ENCODE results near the gene MAU2.

The MAU2 gene

GRCh38 chr19:19320361-19321140 is at the start of gene MAU2, which contains the start of gene SUGP1:
Gene MAU2, plus strand, starts transcription at chr19:19320829. Its CDS starts 31 bp downstream, at chr19:19320860.
Gene SUGP1, minus strand, starts transcription at chr19:19320509. Its CDS starts 13 bp downstream, at chr19:19320496.
- DNase-seq: peak; percentile 85

DNA sequence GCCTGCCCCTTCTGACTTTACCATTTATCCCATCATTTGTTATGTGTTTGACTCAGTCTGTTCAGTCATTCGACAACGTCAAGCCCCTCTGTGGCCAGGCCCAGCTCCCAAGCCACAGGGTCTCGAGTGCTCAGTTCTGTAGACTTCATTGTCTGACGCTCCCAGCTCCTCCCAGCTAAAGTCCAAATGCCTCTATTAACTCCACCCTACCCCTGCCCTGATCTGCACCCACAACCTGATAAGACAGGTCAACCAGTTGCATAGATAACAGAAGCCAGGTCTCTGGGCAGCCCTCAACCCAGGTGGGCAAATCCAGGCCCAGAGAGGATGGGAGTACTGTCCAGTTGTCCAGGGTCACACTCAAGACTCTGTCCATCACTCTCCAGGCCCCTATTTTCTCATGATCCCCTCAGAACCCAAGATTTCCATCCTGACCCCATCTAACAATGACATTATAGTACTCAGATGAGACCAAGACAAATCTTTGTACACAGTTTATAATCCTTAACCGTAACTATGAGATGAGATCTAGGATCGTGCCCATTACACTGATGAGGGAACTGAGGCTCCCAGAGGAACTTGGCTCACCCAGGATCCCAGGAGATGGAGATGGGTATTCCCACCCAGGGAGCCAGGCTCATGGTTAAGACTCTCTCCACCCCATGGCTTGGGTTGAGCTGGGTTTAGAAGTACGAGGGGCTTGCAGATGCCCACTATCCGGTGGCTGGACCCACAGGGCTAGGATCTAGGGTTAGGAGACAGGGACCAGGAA is 48.6 kb upstream of the MAU2 start:
- no peak for DNase-seq

- DNase-seq: no peak
Observed at GRCh38 chr19:19274146-19274545, 46.5 kb upstream of the MAU2 start.

DNA sequence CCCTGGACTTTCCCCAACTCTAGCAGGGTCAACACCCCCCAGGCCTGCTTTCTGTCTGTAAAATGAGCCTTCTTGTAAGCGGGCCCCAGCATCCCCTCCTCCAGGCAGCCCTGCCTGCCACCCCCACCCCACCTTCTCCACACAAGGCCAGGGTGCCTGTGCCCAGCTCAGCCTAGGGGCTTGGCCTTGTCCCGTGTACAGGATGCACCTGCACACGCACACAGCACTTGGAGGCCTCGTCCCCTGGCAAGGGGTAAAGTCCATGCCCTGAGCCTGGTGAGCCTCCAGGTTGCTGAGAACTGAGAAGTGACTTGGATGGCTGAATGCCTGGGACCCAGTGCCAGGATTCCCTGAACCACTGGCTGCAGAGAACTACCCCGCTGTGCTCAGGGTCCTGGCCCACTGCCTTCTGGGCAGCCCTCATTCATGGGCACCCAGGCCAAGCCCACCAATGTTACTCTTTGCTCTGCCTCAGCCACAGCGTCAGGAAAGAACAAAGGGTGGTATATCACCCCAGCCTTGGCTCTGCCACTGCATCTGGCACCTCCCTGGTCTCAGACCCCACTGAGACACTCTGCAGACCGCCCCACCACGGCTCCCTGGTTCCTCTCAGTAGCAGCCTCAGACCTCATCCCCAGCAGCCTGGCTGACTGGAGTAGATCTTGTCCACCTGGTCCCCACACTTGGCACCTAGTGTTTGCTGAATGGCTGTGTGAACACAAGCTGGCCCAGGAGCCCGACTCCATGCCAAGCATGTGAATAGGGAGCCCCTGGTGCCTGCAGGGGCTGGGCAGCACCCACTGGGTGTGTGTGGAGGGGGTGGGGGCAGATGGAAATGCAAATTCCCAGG is 45.7 kb upstream of the MAU2 start:
- no peak for DNase-seq

DNA sequence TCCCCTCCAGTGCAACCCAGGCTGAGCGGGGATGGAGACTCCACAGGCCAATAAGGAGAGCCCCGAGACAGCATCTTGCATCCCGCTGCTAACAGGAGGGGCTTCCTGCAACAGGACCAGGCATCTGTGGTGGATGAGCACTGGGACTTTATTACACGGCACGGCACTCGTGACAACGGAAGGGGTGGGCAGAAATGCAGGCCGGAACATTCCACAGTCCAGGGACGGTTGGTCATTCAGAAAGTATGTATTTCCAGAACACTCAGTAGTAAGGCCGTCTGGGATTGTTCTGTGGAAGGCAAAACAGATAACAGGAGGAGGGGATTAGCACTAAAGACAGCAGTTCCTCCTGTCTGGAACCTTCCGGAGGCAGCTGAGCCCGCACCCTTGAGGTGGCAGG is 44.2 kb upstream of the MAU2 start:
- DNase-seq: no peak

DNA sequence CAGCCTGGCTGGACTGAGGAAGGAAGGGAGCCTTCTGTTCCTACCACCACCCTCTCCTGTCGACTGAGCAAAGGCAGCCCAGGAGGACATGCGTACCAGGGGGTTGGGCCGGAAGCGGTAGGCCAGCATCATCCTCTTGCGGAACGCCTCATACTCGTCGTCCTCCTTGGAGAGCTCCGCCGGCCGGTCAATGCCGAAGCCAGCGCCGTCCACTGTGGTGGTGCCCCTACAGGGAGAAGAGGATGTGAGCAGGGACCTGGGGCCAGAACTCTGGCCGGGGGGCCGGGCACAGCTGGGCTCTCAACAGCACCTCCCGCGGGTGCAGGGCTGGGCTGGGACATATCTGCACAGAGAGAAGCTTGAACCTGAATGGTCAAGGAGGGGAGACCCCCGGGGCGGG is 43.8 kb upstream of the MAU2 start:
- DNase-seq: no peak

DNA sequence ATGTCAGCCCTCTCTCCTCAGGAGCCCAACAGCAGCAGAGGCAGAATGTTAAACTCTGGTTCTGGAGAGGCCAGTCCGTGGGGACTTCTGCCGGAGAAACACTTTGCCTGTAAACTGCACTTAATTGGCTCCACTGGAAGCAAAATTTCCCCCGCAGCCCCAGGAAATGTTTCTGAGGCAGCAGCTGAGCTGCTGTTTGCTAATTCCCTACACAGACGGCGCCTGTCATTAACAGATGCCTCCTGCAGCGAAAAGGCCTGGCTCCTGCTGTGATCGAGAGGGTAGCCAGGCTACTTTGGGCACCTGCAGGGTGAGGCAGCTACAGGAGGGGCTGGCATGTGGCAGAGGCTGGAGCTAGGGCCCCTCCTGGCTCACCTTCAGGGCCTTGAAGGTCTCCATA is 42.3 kb upstream of the MAU2 start:
- no peak for DNase-seq

GRCh38 chr19:19279062-19279612 is 41.5 kb upstream of the MAU2 start:
- DNase-seq: no peak

DNA sequence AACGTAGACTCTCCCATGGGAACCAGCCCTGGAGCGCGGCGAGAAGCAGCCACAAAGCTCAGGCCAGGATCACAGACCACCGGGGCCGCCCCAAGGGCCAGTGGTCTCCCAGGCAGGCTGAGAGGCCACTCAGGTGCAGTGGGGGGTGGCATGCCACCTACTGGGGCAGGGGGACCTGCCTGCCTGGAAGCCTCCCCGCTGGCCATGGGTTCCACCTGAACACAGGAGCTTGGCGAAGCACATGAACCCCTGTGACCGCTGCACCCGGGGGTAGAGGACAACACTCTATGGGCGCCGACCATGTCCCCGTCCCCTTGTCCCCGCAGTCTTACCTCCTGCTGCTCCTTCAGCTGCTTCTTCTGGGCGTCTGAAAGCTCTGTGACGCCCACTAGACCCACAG is 40.8 kb upstream of the MAU2 start:
- no peak for DNase-seq

GRCh38 chr19:19280561-19280960 is 40.1 kb upstream of the MAU2 start:
- no peak for DNase-seq

DNA sequence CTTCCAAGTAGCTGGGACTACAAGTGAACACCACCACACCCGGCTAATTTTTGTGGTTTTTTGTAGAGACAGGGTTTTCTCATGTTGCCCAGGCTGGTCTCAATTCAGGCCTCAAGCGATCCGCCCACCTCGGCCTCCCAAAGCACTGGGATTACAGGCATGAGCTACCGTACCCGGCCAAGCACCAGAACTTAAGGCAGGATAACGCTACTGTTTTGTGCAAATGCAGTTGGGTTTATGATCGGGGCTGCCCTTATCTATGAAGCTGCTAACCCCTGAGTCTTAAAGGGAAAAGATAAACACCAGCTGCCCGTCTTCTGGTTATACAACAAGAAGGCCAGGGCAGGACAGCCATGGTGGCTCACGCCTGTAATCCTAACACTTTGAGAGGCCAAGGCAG is 34.9 kb upstream of the MAU2 start:
- no peak for DNase-seq

DNA sequence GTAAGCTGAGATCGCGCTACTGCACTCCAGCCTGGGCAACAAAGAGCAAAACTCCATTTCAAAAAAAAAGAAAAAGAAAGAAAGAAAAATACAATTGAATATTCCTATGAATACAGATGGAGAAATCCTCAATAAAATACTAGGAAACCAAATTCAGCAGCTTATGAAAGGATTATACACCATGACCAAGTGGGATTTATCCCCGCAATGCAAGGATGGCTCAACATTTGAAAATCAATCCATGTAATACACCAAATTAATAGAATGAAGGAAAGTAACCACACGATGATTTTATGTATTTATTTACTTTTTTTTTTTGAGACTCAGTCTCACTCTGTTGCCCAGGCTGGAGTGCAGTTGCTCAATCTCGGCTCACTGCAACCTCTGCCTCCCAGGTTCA is 28.0 kb upstream of the MAU2 start:
- DNase-seq: no peak

- no peak for DNase-seq
Observed at GRCh38 chr19:19294914-19295313, 25.7 kb upstream of the MAU2 start.

DNA sequence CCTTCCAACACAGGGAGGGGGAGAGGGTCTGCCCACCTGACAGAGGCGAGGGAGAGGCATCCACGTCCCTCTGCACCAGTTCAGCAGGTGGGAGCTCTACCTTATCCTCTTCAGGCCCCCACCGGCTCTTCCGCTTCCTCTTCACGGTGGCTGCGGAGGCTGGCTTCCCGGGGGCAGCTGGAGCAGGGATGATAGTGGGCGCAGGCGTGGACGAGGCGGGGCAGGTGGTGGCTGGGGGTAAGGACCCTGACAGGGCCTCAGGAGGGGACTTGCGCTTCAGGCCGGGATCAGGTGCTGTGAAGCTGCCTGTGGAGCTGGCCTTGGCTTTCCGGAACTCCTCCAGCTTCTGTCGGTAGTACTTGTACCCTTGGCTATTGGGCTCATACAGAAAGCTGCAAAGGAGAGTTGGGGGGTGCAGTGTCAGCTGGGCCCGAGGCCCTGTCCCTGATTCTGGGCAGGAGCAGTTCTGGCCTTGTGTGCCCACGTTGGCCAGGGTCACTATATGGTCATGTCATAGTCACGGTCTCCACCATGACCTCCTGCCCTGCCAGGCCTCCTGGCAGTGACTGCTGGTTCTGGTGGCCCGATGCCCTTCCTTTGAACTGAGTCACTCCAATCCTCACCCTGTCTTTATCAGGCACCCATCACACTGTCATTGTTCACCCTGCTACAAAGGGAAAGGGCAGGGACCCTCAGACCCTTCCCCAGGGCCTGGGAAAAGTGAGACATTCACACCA is 23.5 kb upstream of the MAU2 start:
- DNase-seq: no peak

DNA sequence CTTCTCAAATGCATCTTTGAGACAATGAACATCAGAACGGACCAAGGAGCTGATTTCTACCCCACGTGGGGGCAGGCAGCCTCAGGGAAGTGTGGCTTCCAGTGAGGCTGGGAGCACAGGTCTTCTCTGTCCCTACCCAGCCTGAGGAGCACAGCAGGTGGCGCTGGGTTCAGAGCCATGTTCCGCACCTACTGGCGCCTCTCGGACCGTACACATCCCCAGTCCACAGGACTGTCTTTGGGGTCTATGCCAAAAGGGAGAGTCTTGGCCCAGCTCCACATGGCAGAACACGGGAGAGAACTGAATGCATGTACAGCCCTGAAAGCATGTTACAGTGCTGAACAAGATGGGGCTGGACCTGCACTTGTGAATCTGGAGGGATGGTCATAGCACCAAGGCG is 22.9 kb upstream of the MAU2 start:
- no peak for DNase-seq

DNA sequence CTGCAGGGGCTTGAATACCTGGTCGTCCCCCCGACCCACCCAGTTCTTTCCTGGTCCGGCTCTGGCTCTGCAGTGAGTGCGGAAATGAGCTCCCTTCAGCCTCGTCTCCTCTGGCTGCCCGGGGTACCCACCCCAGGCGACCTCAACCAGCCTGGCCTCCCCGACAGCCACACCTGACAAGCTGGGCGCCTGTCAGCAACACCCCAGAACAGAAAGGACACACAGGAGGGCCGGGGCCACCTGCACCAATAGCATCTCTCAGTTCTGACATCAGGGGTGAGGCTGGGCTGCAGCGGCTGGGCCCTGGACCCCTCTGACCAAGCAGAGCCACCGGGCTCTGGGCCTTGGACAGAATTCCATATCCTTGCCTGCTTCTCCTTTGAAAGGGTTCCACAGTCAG is 20.0 kb upstream of the MAU2 start:
- DNase-seq: no peak

- DNase-seq: no peak
Observed at GRCh38 chr19:19303411-19303810, 17.2 kb upstream of the MAU2 start.

- DNase-seq: no peak
Observed at GRCh38 chr19:19304186-19304965, 16.3 kb upstream of the MAU2 start.

- DNase-seq: no peak
Observed at GRCh38 chr19:19305066-19305465, 15.6 kb upstream of the MAU2 start.

GRCh38 chr19:19305696-19306095 is 14.9 kb upstream of the MAU2 start:
- no peak for DNase-seq

DNA sequence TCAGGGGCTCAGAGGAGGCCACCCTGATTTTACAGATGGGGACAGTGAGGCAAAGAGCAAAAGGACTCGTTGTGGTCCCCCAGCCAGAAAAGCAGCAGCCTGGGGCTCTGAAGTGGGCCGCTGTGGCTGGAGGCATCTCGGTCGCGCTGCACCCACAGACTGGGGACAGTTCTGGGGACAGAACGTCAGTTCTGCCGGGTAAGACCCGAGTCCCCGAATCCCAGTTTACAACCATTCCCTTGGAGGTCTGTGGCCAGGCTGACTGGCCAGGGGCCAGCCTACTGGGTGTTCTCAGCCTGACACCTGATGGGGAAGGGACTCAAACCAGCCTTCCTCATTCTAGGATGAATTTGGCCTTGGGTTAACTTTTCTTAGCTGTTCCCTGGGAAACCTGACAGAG is 14.4 kb upstream of the MAU2 start:
- DNase-seq: no peak

- no peak for DNase-seq
Observed at GRCh38 chr19:19308373-19308772, 12.3 kb upstream of the MAU2 start.
